IMR-90 (cell line): Measurements from ENCODE around the gene PRODH. TPM values are rescaled to one million over a fixed set of nuclear protein-coding genes. Genes with fewer than 3 reads are reported as not detected.
"Not testable (repeated sequence)": the region's sequence is repeated elsewhere in the genome, so short reads cannot be mapped to it uniquely, and the experiment has no call there.

Source experiments
- ATAC-seq: fragments of 200-7000 bp; cut with Tn5 transposase; 2 replicates; pipeline ENCODE4 v1.9.1; 2020; ENCODE audit warnings: low read depth, mild to moderate bottlenecking, moderate library complexity
- BruUV-seq: library from RNA; stranded (reverse); fragments of 400-500 nt; replicated peaks from 2 replicates; lab custom pipeline; 2021; lab: Mats Ljungman, UMichigan
- CTCF ChIA-PET: fragments of 300-600 bp; formaldehyde crosslinking; extraction: SDS; loops from one replicate; lab custom pipeline; 2021; ENCODE audit warnings: antibody characterized with exemption; lab: Yijun Ruan, JAX
- POLR2A ChIA-PET: fragments of 300-600 bp; sonication (Branson Sonifier 250); formaldehyde crosslinking; loops from one replicate; lab custom pipeline; 2022; ENCODE audit warnings: antibody characterized with exemption; ENCODE audit not compliant: unreplicated experiment; lab: Charles Lee
- DNase-seq: peaks from one replicate; pipeline ENCODE4 v3.0.0; 2013
- H2AFZ ChIP-seq: replicated peaks from 2 replicates; pipeline ENCODE3; 2013; ENCODE audit warnings: low read length, mild to moderate bottlenecking; ENCODE audit not compliant: poor library complexity
- H2AK5ac ChIP-seq: 2 replicates; pipeline ENCODE4 v1.6.1; 2013; ENCODE audit warnings: low read depth, low read length, inconsistent platforms
- H2AK9ac ChIP-seq: replicated peaks from 2 replicates; pipeline ENCODE3; 2013; ENCODE audit warnings: mild to moderate bottlenecking, low read depth, low read length, moderate library complexity; ENCODE audit not compliant: poor library complexity
- H2BK120ac ChIP-seq: 2 replicates; pipeline ENCODE4 v1.6.1; 2013; ENCODE audit warnings: low read depth, low read length, inconsistent platforms
- H2BK15ac ChIP-seq: 3 replicates; pipeline ENCODE4 v1.6.1; 2013; ENCODE audit warnings: low read depth, low read length, inconsistent platforms
- H2BK20ac ChIP-seq: 2 replicates; pipeline ENCODE4 v1.6.1; 2013; ENCODE audit warnings: low read depth, mild to moderate bottlenecking, inconsistent platforms, low read length, moderate library complexity
- H2BK5ac ChIP-seq: 2 replicates; pipeline ENCODE4 v1.6.1; 2013; ENCODE audit warnings: mild to moderate bottlenecking, low read depth, low read length, inconsistent platforms; ENCODE audit not compliant: poor library complexity, severe bottlenecking
- H3K14ac ChIP-seq: replicated peaks from 2 replicates; pipeline ENCODE4 v1.6.1; 2013; ENCODE audit warnings: low read depth, low read length, inconsistent platforms
- H3K18ac ChIP-seq: 2 replicates; pipeline ENCODE4 v1.6.1; 2013; ENCODE audit warnings: low read depth, low read length, control low read depth
- H3K23ac ChIP-seq: 2 replicates; pipeline ENCODE4 v1.6.1; 2013; ENCODE audit warnings: low read depth, low read length, inconsistent platforms
- H3K27ac ChIP-seq: 2 replicates; pipeline ENCODE4 v1.5.1; 2013; ENCODE audit warnings: mild to moderate bottlenecking, control low read depth, low read length; ENCODE audit not compliant: insufficient read depth
- H3K27me3 ChIP-seq: 2 replicates; pipeline ENCODE4 v1.6.1; 2013; ENCODE audit warnings: low read length; ENCODE audit not compliant: control insufficient read depth, insufficient read depth
- H3K36me3 ChIP-seq: 2 replicates; pipeline ENCODE4 v1.6.1; 2013; ENCODE audit warnings: low read length, mixed read lengths; ENCODE audit not compliant: control insufficient read depth, insufficient read depth
- H3K4ac ChIP-seq: 2 replicates; pipeline ENCODE4 v1.6.1; 2013; ENCODE audit warnings: low read depth, low read length, inconsistent platforms
- H3K4me1 ChIP-seq: 2 replicates; pipeline ENCODE4 v1.6.1; 2013; ENCODE audit warnings: low read length, mixed read lengths; ENCODE audit not compliant: control insufficient read depth, insufficient read depth
- H3K4me2 ChIP-seq: 2 replicates; pipeline ENCODE4 v1.6.1; 2013; ENCODE audit warnings: low read depth, mild to moderate bottlenecking, control low read depth, low read length, moderate library complexity
- H3K4me3 ChIP-seq: 2 replicates; pipeline ENCODE4 v1.5.1; 2013; ENCODE audit warnings: low read depth, mild to moderate bottlenecking, control low read depth, low read length, moderate library complexity; ENCODE audit not compliant: insufficient read depth
- H3K56ac ChIP-seq: 2 replicates; pipeline ENCODE4 v1.6.1; 2013; ENCODE audit warnings: low read length, inconsistent platforms; ENCODE audit not compliant: insufficient read depth; ENCODE audit errors: extremely low read depth
- H3K79me1 ChIP-seq, 2 experiments: 2 replicates each; pipeline ENCODE4 v1.6.1; 2013; ENCODE audit warnings: low read length in 2 of 2, inconsistent platforms in 1 of 2, low read depth in 1 of 2
- H3K9ac ChIP-seq: 2 replicates; pipeline ENCODE4 v1.6.1; 2013; ENCODE audit warnings: low read depth, low read length, control low read depth
- H3K9me1 ChIP-seq: 2 replicates; pipeline ENCODE4 v1.6.1; 2013; ENCODE audit warnings: low read length, inconsistent platforms; ENCODE audit not compliant: insufficient read depth
- H3K9me3 ChIP-seq: 2 replicates; pipeline ENCODE4 v1.6.1; 2013; ENCODE audit warnings: low read length; ENCODE audit not compliant: control insufficient read depth, insufficient read depth
- H4K20me1 ChIP-seq: 2 replicates; pipeline ENCODE4 v1.6.1; 2013; ENCODE audit warnings: low read length, inconsistent platforms; ENCODE audit not compliant: insufficient read depth
- H4K5ac ChIP-seq: 2 replicates; pipeline ENCODE4 v1.6.1; 2013; ENCODE audit warnings: mild to moderate bottlenecking, low read depth, low read length, control low read depth
- H4K8ac ChIP-seq, 2 experiments: 2 replicates each; pipeline ENCODE4 v1.6.1; 2013; ENCODE audit warnings: low read depth in 2 of 2, low read length in 2 of 2, control low read depth in 1 of 2, inconsistent platforms in 1 of 2
- H4K91ac ChIP-seq: 2 replicates; pipeline ENCODE4 v1.6.1; 2013; ENCODE audit warnings: low read depth, low read length, inconsistent platforms; ENCODE audit not compliant: insufficient read depth
- BHLHE40 ChIP-seq: fragments of 150-350 bp; IDR thresholded peaks from 2 replicates; pipeline ENCODE4 v1.6.1; 2016; ENCODE audit warnings: mild to moderate bottlenecking, low read depth, low read length
- CHD1 ChIP-seq: IDR thresholded peaks from 2 replicates; pipeline ENCODE4 v1.6.1; 2012; ENCODE audit warnings: low read depth, low read length, improper control_type of control experiment
- MAZ ChIP-seq: IDR thresholded peaks from 2 replicates; pipeline ENCODE4 v1.6.1; 2012; ENCODE audit warnings: low read depth, mild to moderate bottlenecking, low read length, improper control_type of control experiment, moderate library complexity, borderline replicate concordance
- RAD21 ChIP-seq: IDR thresholded peaks from 2 replicates; pipeline ENCODE4 v1.6.1; 2012; ENCODE audit warnings: low read length, improper control_type of control experiment
- SMC3 ChIP-seq: fragments of 150-350 bp; IDR thresholded peaks from 2 replicates; pipeline ENCODE4 v1.6.1; 2016; ENCODE audit warnings: low read depth, mild to moderate bottlenecking, antibody characterized with exemption, low read length, moderate library complexity
- WGBS, 2 experiments: methylation state at CpG; one replicate each; pipeline versions ENCODE4 v1.1.5 to v1.1.7; 2013; ENCODE audit warnings: missing lambda C conversion rate in 2 of 2; ENCODE audit not compliant: insufficient read length in 1 of 2; ENCODE audit errors: extremely low coverage in 2 of 2; 5-methylcytosine and 5-hydroxymethylcytosine counted together
- dilution Hi-C: fragments of 300-500 bp; cut with HindIII; formaldehyde crosslinking; loops from one replicate; pipeline ENCODE4 v1.14.3; 2018; ENCODE audit warnings: low sequenced_read_pairs; ENCODE audit not compliant: unreplicated experiment
- in situ Hi-C: fragments of 300-500 bp; cut with MboI; formaldehyde crosslinking; loops from 3 replicates; pipeline ENCODE4 v1.14.3; 2019; ENCODE audit warnings: low sequenced_read_pairs, inconsistent platforms, mixed read lengths
- intact Hi-C: fragments of 100-400 bp; cut with micrococcal nuclease; formaldehyde crosslinking; loops from 2 replicates; pipeline ENCODE4 v1.10.0; 2022
- polyA plus RNA-seq, 3 experiments: library from polyadenylated mRNA; depleted of rRNA; stranded (reverse); fragments of >200 nt; gene quantifications; 2 replicates each; pipeline ENCODE4 v1.2.3, GENCODE V29; 2012; ENCODE audit warnings: low replicate concordance in 1 of 3
- total RNA-seq: library from RNA; depleted of rRNA; stranded (reverse); fragments of >200 nt; gene quantifications from 2 replicates; pipeline ENCODE4 v1.2.3, GENCODE V29; 2012

The PRODH gene
- total and polyA plus RNA-seq, 2 of the 4 experiments (the other 2 are of a cell fraction) = 0.02 TPM; not detected in 1

DNA sequence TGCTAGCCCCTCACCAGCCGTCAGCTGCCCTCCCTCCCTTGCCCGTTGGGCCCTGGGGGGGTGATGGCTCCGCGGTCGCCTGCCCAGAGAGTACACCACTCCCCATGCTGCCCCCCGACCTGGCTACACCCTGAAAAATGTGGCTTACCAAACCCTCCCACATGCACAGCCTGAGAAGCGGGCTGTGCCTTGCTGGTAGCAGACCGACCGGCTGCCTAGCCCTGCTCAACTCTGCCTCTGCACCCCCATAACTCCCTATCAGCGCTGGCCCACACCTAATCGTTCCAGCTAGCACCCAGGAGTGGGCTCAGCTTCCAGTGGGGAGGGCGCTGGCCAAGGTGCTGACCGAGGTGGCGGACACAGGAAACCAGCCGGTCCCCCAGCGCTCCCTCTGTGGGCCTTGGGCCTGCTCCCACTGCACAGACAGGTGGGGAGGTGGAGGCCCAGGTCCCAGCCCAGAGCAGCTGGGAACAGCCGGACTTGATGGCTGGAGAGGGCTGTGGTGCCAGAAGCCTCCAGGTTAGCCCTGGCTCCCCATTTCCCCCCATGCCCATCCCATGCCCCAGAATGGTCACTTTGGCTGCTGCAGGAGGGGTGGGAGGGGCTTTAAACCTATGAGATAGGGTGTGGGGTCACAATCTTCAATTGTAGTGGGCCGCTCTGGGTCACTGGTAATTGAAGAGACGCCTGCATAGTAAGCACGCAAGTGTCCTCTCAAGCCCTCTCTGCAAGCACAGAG lies 32.1 kb upstream of the PRODH start:
- no peak overlapping the region for H3K4me2 ChIP-seq
- H2BK15ac ChIP-seq = no peak overlapping the region
- H3K36me3 ChIP-seq = no peaks in the 10 kb centered on the region
- no peaks in the 10 kb centered on the region for H3K9me1 ChIP-seq
- no peak overlapping the region for H2BK20ac ChIP-seq
- no peak overlapping the region for H4K91ac ChIP-seq
- CTCF ChIA-PET = no interaction called here
- no peak overlapping the region for H2AK9ac ChIP-seq
- no peak overlapping the region for H3K18ac ChIP-seq
- no peak overlapping the region for H3K4ac ChIP-seq
- 100% methylated on average over 1 of the region's 20 CpGs; no CpG with 5 or more reads in 1 of the 2 experiments for WGBS, 2 experiments
- peak; percentile 63 for ATAC-seq
- peak; percentile 15 for DNase-seq
- no peak overlapping the region for H3K14ac ChIP-seq
- no peak overlapping the region for H2BK5ac ChIP-seq
- in situ Hi-C loops (loop anchor here (25.0 kb wide), 1 partner anchor 394 kb away; no protein-coding TSS in a partner anchor), intact Hi-C loops (no loop called here), dilution Hi-C loops (no loop called here)
- no peaks in the 10 kb centered on the region for H3K4me1 ChIP-seq
- no peak overlapping the region for H2BK120ac ChIP-seq
- no peak overlapping the region for H3K9ac ChIP-seq
- H4K20me1 ChIP-seq = no peaks in the 10 kb centered on the region; the same call in 1 of the 2 replicates
- no peak overlapping the region for H3K4me3 ChIP-seq
- no peak overlapping the region for H4K5ac ChIP-seq
- POLR2A ChIA-PET = no interaction called here
- H2AK5ac ChIP-seq = no peak overlapping the region
- no peak overlapping the region for H2AFZ ChIP-seq
- peaks cover 15% of the 10 kb centered on the region; the same call in 1 of the 2 replicates for H3K27me3 ChIP-seq
- no peak overlapping the region for H4K8ac ChIP-seq
- no peaks in the 10 kb centered on the region for H3K9me3 ChIP-seq
- H3K27ac ChIP-seq = no peak overlapping the region
- no peak overlapping the region for H3K23ac ChIP-seq
- no peak overlapping the region for H3K56ac ChIP-seq
- no TSS peak for BruUV-seq
- TF ChIP-seq SMC3 = no peak
- no peak for TF ChIP-seq BHLHE40
- no peak for TF ChIP-seq CHD1
- no peak for TF ChIP-seq MAZ
- TF ChIP-seq RAD21 = no peak
- H3K79me1 ChIP-seq = no peaks in the 10 kb centered on the region

DNA sequence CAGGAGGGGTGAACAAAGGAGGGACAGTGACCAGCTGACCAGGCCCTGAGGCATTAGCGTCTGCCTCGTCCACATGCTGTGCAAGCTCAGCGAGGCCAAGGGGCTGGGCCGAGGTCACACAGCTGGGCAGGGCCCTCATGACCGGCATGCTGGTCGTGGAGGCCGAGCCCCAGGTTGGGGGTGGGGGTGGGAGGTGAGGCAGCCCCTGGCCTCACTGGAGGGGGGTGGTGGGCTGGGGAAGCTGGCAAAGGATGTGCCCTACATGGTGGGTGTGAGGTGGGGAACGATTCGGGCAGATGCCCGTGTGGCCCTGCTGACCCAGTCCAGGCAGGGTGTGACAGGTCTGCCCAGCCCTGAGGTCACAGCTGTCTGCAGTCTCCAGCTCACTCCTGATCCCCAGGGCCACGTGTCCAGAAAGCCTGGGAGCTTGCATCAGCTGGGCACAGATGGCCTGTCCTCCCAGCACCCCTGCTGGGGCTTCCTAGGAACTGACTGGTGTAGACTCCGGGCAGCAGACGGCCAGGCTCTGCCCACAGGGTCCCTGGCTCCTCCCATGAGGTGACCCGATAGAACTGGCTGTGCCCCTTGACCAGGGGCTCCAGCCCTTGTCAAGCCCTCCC lies 31.4 kb upstream of the PRODH start:
- H3K23ac ChIP-seq, H3K9me3 ChIP-seq, POLR2A ChIA-PET, DNase-seq, H2AFZ ChIP-seq, H2BK5ac ChIP-seq, H2BK20ac ChIP-seq, H4K5ac ChIP-seq, H4K20me1 ChIP-seq, H3K4me1 ChIP-seq, H3K9me1 ChIP-seq, H3K36me3 ChIP-seq, H3K4me2 ChIP-seq, dilution Hi-C loops, H2BK15ac ChIP-seq, H3K79me1 ChIP-seq, H3K18ac ChIP-seq, H3K14ac ChIP-seq, H2AK9ac ChIP-seq, H3K4ac ChIP-seq, H3K27ac ChIP-seq, CTCF ChIA-PET, H3K4me3 ChIP-seq, H4K91ac ChIP-seq, H4K8ac ChIP-seq, intact Hi-C loops, H2AK5ac ChIP-seq, BruUV-seq, H3K9ac ChIP-seq, H3K56ac ChIP-seq, H2BK120ac ChIP-seq: not testable (repeated sequence)
- in situ Hi-C loops = loop anchor here (25.0 kb wide), 1 partner anchor 395 kb away; no protein-coding TSS in a partner anchor
- H3K27me3 ChIP-seq = peaks cover 15% of the 10 kb centered on the region; the same call in 1 of the 2 replicates
- 26% methylated on average over 6 of the region's 14 CpGs; no CpG with 5 or more reads in 1 of the 2 experiments for WGBS, 2 experiments
- peak; percentile 55 for ATAC-seq
